GDM1 (cell line): Measurements from ENCODE around the gene PELI3.

ENCODE experiments used
- DNase-seq: peaks from one replicate; lab custom pipeline; 2025; lab: John Stamatoyannopoulos, UW

PELI3 gene

GRCh38 chr11:66505276-66505816 lies 38.6 kb downstream of the PELI3 start:
- no peak for DNase-seq

- DNase-seq, result no peak
Observed at GRCh38 chr11:66509131-66509561, 42.4 kb downstream of the PELI3 start.

GRCh38 chr11:66510271-66510989 lies 43.7 kb downstream of the PELI3 start, which contains the start of gene BBS1:
TSS of gene BBS1 (plus strand) at chr11:66510635. CDS start at chr11:66510660, 25 bp downstream.
- DNase-seq, result peak; percentile 64

DNA sequence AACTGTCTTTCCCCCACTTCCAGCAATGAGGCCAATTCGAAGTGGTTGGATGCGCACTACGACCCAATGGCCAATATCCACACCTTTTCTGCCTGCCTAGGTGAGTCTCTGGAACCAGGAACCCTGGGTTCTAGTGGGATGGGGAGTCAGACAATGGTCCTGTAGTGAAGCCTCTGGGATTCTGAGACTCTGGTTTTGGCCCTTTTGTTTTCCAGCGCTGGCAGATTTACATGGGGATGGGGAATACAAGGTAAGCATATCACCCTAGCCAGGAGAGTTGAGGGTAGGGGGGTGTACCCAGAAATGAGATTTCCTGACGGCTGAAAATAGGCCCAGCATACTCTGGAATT lies 44.3 kb downstream of the PELI3 start:
- no peak for DNase-seq

DNA sequence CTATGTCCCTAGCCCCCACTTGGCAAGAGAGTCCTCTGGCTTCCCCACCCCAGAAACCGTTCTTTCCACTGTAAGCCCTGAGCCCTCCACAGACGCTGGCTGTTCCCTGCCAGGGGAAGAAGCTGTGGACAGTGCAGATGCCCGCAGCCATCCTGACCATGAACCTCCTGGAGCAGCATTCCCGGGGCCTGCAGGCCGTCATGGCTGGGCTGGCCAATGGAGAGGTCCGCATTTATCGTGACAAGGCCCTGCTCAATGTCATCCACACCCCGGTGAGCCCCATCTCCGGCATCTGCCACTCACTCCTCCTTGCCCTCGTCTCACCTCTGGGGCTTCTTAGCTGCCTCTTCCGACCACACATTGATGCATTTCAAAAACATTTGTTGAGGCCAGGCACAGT lies 56.9 kb downstream of the PELI3 start:
- DNase-seq, result no peak

- DNase-seq, result no peak
Observed at GRCh38 chr11:66524304-66525040, 57.8 kb downstream of the PELI3 start.
